ENCODE results near the gene ALLC. TPM values are rescaled to one million over a fixed set of nuclear protein-coding genes. Genes with fewer than 3 reads are reported as not detected.

ALLC gene
- total RNA-seq, 1 donor from 2014 or later = not detected

DNA sequence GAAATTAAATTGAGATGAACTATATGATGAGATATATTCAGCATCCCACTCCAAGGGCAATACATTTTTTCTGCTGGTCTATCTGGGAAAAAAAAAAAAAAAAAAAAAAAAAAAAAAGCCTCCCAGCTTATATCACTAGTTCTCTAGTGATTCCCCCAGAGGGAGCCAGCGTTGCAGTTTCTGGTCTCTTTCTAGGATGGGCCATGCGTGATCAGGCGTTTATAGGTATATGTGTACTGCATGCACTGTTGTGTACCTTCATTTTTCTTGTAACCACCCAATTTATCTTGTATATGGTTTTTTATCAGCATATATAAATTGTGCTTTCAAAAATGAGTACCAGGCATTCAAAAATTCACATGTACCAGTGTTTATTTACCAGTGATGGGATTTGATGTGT is 80.5 kb downstream of the ALLC start:
- no peak for DNase-seq
- Histone ChIP-seq H3K4me1 (no peaks in the 10 kb centered on the region), H3K36me3 (no peaks in the 10 kb centered on the region), H3K4me3 (no peak overlapping the region), H3K27me3 (no peaks in the 10 kb centered on the region), H3K27ac (no peak overlapping the region), H3K9me3 (no peaks in the 10 kb centered on the region)
- intact Hi-C loops (cut with DNase I) = no loop called here
- ATAC-seq = no peak
- TF ChIP-seq, protein P1, sequence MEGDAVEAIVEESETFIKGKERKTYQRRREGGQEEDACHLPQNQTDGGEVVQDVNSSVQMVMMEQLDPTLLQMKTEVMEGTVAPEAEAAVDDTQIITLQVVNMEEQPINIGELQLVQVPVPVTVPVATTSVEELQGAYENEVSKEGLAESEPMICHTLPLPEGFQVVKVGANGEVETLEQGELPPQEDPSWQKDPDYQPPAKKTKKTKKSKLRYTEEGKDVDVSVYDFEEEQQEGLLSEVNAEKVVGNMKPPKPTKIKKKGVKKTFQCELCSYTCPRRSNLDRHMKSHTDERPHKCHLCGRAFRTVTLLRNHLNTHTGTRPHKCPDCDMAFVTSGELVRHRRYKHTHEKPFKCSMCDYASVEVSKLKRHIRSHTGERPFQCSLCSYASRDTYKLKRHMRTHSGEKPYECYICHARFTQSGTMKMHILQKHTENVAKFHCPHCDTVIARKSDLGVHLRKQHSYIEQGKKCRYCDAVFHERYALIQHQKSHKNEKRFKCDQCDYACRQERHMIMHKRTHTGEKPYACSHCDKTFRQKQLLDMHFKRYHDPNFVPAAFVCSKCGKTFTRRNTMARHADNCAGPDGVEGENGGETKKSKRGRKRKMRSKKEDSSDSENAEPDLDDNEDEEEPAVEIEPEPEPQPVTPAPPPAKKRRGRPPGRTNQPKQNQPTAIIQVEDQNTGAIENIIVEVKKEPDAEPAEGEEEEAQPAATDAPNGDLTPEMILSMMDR (IDR thresholded peaks at IDR 0.05) = no peak

DNA sequence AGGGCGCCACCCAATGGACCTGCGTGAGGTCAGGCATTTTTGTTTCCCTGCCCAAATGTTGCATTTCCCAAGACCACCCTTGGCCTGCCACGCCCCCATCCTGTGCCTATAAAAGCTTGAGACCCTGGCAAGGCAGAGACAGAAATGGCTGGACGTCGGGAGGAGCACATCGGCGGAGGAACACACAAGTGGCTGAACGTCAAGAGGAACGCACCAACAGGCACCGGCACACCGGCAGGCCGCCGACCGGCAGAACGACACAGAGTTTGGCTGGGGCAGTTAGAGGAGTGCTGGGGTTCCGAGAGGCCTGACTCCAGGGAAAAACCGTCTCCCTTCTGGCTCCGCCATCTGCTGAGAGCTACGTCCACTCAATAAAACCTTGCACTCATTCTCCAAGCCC is 81.3 kb downstream of the ALLC start:
- Histone ChIP-seq H3K27ac (no peak overlapping the region), H3K4me3 (no peak overlapping the region), H3K9me3 (no peaks in the 10 kb centered on the region), H3K36me3 (no peaks in the 10 kb centered on the region), H3K4me1 (no peaks in the 10 kb centered on the region), H3K27me3 (no peaks in the 10 kb centered on the region)
- intact Hi-C loops (cut with DNase I) = no loop called here
- no peak for DNase-seq
- TF ChIP-seq, protein P1 (IDR thresholded peaks at IDR 0.05) = no peak
- no peak for ATAC-seq

DNA sequence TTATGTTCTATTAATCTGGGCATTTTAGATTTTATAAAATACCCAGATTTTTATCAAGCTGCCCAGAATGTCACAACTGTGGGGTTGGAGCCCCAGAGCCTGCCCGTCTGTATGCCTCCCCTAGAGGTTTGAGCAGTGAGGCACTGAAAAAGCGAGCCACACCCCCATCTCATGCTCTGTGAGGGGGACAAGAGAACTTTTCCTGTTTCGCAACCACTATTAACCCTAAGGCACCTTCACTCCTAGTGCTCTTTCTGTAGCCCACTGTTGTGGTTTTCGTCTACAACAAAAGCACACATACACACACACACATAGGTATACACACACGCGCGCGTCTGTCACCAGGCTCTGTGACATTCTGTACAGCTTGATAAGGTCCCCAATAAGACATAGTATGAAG is 83.4 kb downstream of the ALLC start:
- no peak for ATAC-seq

DNA sequence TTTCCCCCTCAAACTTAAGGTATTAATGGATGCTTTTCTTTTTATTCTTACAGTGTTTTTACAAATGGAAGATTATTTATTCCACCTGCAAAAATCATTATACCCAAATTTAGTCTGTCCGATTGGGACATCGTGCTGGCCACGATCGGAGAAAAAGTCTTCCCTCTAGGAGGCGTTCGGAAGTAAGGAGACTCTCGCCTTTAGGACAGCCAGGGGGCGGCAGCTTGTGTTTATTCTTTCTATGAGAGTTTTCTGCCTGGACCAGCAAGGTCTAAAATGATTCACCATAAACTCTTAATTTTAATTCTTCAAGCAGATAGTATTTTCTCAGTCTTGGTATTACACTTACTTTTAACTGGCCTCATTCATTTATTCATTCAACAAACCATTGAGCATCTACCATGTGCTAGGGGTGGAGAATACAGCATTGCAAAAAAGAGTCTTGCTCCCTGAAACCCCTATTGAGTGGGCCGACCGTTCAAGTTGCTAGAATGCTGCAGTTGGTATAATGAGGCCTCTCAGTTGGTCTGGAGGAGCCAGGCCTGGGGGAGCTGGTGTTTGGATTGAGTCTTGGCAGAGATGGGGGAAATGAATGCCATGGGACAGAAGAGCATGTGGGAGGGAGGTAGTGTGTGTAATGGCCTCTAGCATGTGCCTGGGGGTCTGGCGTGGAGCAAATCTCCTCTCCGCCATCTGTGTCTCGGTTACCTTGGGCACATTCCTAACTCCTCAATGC is 84.0 kb downstream of the ALLC start:
- intact Hi-C loops (cut with DNase I) = no loop called here
- Histone ChIP-seq H3K4me1 (no peaks in the 10 kb centered on the region), H3K9me3 (no peaks in the 10 kb centered on the region), H3K27me3 (no peaks in the 10 kb centered on the region), H3K27ac (no peak overlapping the region), H3K36me3 (no peaks in the 10 kb centered on the region), H3K4me3 (no peak overlapping the region)
- ATAC-seq (no peak), DNase-seq (no peak)
- TF ChIP-seq, protein P1 (IDR thresholded peaks at IDR 0.05) = no peak

More for the DNA sequence above, 83.4 kb downstream of the ALLC start:
- intact Hi-C loops (cut with DNase I) = no loop called here
- no peak overlapping the region for H3K4me3 ChIP-seq
- H3K4me1 ChIP-seq = no peaks in the 10 kb centered on the region
- no peaks in the 10 kb centered on the region for H3K27me3 ChIP-seq
- H3K27ac ChIP-seq = no peak overlapping the region
- TF ChIP-seq, protein P1 (IDR thresholded peaks at IDR 0.05) = no peak
- H3K36me3 ChIP-seq = no peaks in the 10 kb centered on the region
- no peak for DNase-seq
- no peaks in the 10 kb centered on the region for H3K9me3 ChIP-seq

DNA sequence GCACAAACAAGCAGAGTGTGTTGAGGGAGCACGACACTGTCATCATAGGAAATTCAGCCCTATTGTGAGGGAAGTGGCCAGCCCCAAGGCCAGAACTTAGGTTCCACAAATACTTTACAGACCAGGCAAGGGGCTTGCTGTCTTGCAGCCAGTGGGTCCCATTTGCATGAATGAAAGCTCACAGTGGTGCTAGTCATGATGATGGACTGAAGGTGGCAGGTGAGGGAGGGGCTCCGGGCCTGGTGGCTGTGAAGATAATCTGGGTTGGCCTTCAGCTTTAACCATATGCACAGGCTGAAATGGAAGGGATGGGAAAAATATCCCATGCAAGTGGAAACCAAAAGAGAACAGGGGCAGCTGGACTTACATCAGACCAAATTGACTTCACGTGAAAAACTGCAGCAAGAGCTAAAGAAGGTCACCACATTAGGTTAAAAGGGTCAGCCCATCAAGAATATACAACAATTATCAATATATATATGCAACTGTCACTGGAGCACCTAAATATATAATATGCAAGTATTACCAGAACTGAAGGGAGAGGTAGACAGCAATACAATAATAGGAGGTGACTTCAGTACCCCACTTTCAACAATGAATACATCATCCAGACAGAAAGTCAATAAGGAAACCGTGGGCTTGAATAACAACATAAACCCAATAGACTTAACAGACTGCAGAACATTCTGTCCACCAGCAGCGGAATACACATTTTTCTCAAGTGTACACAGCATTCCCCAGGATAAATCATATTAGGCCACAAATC is 84.9 kb downstream of the ALLC start:
- Histone ChIP-seq H3K36me3 (no peaks in the 10 kb centered on the region), H3K27ac (no peak overlapping the region), H3K27me3 (no peaks in the 10 kb centered on the region), H3K9me3 (no peaks in the 10 kb centered on the region), H3K4me1 (no peaks in the 10 kb centered on the region), H3K4me3 (no peak overlapping the region)
- intact Hi-C loops (cut with DNase I) = no loop called here
- TF ChIP-seq, protein P1 (IDR thresholded peaks at IDR 0.05) = no peak
- DNase-seq (no peak), ATAC-seq (no peak)

Measured in upper lobe of right lung (tissue), 1 donor.